Neutrophil (primary cell): ENCODE data around the gene PADI1.

Experiments used
- H3K27ac ChIP-seq: fragments of 200-600 bp; sonication (generic); 2 replicates; pipeline ENCODE4 v1.5.1; 2016; ENCODE audit warnings: mild to moderate bottlenecking, moderate library complexity
- H3K27me3 ChIP-seq: fragments of 200-600 bp; sonication (generic); 2 replicates; pipeline ENCODE4 v1.6.0; 2016; ENCODE audit warnings: mild to moderate bottlenecking
- H3K36me3 ChIP-seq: fragments of 200-600 bp; sonication (generic); 2 replicates; pipeline ENCODE4 v1.5.1; 2017
- H3K4me1 ChIP-seq, 2 experiments: fragments of 200-600 bp in 1 of 2; sonication (generic) in 1 of 2; 1 replicate in 1 of 2; 2 replicates in 1 of 2; pipeline versions ENCODE4 v1.5.1 to v1.6.1; 2013 to 2016; ENCODE audit warnings: low read depth in 1 of 2, low read length in 1 of 2, mild to moderate bottlenecking in 1 of 2, moderate library complexity in 1 of 2; ENCODE audit not compliant: control insufficient read depth in 1 of 2, insufficient read depth in 1 of 2
- H3K4me3 ChIP-seq, 2 experiments: fragments of 200-600 bp in 1 of 2; sonication (generic) in 1 of 2; 1 replicate in 1 of 2; 2 replicates in 1 of 2; pipeline ENCODE4 v1.5.1; 2013 to 2016; ENCODE audit warnings: low read depth in 1 of 2, low read length in 1 of 2, mild to moderate bottlenecking in 1 of 2, moderate library complexity in 1 of 2
- H3K9me3 ChIP-seq: fragments of 200-600 bp; sonication (generic); 2 replicates; pipeline ENCODE4 v1.5.1; 2016
- TF ChIP-seq, protein P1 (sequence below): fragments of 200-600 bp; sonication (generic); IDR thresholded peaks from 2 replicates; pipeline ENCODE4 v1.5.1; 2016; ENCODE audit warnings: antibody characterized with exemption

Gene PADI1

DNA sequence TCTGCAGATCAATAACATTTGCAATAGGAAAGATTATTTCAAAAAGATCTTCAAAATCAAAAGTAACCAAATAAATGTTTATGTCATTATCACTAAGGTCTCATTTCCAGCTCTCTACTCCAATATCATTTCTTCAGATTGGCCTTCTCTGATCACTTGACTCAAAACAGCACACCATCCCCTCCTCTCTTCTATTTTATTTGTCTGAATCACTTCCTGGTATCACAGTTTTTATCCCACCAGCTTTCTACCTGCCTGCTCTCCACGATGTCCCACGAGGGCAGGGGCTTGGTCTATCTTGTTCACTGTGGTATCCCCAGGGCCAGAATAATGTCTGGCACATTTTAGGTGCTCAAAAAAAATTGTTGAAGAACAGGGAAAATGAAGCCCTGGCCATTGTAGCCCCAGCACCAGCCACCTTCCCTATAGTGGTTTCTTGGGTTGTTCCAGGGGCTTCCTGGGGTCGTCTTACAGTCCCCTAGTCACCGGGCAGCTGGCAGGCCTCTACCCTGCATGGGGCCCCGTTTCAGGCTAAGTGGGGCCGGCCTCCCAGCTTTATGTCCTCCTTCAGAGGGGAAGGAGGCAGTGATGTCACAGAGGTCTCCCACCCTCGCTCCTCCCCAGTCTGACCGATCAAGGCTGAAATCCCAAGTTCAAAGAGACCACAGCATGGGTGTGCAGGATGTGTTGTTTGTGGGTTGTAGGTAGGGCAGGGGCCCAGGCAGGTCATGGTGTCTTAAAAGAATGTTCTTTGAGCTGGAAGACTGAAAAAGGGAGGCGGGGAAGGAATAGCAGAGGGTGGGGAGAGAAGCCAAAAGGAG, 3.5 kb upstream of the PADI1 start:
- TF ChIP-seq, protein P1, sequence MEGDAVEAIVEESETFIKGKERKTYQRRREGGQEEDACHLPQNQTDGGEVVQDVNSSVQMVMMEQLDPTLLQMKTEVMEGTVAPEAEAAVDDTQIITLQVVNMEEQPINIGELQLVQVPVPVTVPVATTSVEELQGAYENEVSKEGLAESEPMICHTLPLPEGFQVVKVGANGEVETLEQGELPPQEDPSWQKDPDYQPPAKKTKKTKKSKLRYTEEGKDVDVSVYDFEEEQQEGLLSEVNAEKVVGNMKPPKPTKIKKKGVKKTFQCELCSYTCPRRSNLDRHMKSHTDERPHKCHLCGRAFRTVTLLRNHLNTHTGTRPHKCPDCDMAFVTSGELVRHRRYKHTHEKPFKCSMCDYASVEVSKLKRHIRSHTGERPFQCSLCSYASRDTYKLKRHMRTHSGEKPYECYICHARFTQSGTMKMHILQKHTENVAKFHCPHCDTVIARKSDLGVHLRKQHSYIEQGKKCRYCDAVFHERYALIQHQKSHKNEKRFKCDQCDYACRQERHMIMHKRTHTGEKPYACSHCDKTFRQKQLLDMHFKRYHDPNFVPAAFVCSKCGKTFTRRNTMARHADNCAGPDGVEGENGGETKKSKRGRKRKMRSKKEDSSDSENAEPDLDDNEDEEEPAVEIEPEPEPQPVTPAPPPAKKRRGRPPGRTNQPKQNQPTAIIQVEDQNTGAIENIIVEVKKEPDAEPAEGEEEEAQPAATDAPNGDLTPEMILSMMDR: no peak
- no peaks in the 10 kb centered on the region for H3K36me3 ChIP-seq
- H3K27me3 ChIP-seq: no peaks in the 10 kb centered on the region
- H3K9me3 ChIP-seq: no peaks in the 10 kb centered on the region
- H3K27ac ChIP-seq: no peak overlapping the region
- H3K4me3 ChIP-seq: no peak overlapping the region
- no peaks in the 10 kb centered on the region for H3K4me1 ChIP-seq

DNA sequence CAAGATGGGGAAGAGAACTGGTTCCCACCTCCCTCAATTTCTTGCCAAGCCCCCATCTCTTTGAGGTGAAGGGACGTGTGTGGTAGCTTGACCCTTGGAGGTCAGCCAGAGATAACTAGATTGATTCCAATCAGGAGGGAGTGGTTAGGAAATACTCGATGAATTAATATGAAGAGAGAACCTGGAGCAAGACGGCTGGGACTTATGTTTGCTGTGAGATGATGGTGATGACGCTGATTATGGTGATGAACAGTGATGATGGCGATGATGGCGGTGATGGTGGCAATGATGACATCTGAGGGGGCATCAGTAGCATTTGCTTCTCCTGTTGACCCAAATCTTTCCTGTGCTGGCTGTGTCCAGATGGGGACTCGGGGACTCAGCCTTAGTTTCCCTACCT, 724 bp downstream of the PADI1 start:
- TF ChIP-seq, protein P1: no peak
- no peaks in the 10 kb centered on the region for H3K4me1 ChIP-seq
- H3K27me3 ChIP-seq: no peaks in the 10 kb centered on the region
- H3K9me3 ChIP-seq: no peaks in the 10 kb centered on the region
- no peak overlapping the region for H3K27ac ChIP-seq
- no peak overlapping the region for H3K4me3 ChIP-seq
- H3K36me3 ChIP-seq: no peaks in the 10 kb centered on the region

DNA sequence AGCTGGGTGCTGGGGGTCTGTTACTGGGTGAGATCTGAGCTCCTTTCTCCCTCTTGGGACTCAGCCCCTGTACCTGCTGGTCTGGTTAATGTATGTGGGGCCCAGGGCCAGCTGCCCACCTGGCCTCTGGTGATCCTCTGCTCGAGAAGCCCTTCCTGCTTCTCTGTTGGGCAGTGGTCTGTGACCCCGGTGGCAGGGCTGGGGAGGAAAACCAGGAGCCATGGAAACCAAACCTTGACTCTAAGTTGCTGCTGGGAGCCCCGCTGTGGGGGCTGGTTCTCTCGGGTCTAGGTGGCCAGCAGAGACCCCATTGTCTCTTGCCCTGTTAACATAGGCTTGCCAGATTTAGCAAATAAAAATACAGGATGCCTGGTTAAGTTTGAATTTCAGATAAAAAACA, 1.3 kb downstream of the PADI1 start:
- Histone ChIP-seq H3K4me1 (no peaks in the 10 kb centered on the region), H3K27ac (no peak overlapping the region), H3K27me3 (no peaks in the 10 kb centered on the region), H3K9me3 (no peaks in the 10 kb centered on the region), H3K36me3 (no peaks in the 10 kb centered on the region), H3K4me3 (no peak overlapping the region)
- TF ChIP-seq, protein P1: no peak

DNA sequence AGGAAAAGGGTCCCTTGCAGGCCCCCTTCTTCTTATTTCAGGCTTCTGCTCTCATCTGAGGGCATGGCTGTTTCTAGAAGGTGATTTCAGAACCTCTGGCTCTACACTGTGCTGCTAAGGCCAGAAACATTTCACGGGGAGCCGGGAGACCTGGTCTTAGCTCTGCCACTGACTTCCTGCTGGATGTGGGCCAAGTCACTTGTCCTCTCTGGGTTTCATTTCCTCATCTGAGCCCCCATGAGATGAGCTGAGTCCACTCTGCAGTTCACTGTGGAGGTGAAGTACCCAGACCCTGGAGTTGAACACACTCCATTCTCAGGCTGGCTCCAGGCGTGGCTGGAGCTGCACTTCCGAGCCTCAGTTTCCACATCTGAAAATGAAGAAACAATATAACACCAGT, 2.1 kb downstream of the PADI1 start:
- H3K4me1 ChIP-seq: peaks cover 1 to 2% of the 10 kb centered on the region in 2 experiments
- no peak overlapping the region for H3K27ac ChIP-seq
- no peaks in the 10 kb centered on the region for H3K36me3 ChIP-seq
- TF ChIP-seq, protein P1: no peak
- H3K4me3 ChIP-seq: no peak overlapping the region
- peaks cover 3% of the 10 kb centered on the region for H3K27me3 ChIP-seq
- H3K9me3 ChIP-seq: no peaks in the 10 kb centered on the region

DNA sequence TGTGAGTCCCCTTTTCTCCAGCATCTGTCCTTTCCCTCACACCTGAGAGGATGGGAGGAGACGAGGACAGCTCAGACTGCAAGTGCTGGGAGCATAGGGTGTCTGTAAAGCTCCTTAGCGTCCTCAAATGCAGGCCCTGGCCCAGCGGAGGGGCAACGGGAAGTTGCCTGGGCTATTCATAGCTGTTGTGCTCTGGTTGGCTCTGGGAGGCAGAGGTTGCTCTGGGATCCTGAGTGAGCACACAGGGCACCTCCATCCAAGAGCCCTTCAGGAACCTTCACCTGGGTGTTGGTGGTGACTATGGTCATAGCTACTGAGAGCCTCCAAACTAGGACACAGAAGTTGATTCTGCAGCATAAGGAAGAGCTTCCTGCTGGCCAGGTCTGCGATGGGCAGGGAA, 2.6 kb downstream of the PADI1 start:
- H3K27me3 ChIP-seq: peaks cover 8% of the 10 kb centered on the region
- no peaks in the 10 kb centered on the region for H3K36me3 ChIP-seq
- TF ChIP-seq, protein P1: no peak
- no peak overlapping the region for H3K27ac ChIP-seq
- no peak overlapping the region for H3K4me3 ChIP-seq
- H3K9me3 ChIP-seq: no peaks in the 10 kb centered on the region
- H3K4me1 ChIP-seq: peaks cover 6 to 7% of the 10 kb centered on the region in 2 experiments
